Transverse colon (tissue), 4 donors: ENCODE results near the gene RANBP3L. TPM values are rescaled to one million over a fixed set of nuclear protein-coding genes. Genes with fewer than 3 reads are reported as not detected.

ENCODE experiments used
- DNase-seq: peaks from one replicate; pipeline ENCODE4 v3.0.0-alpha.2; 2019
- H3K27ac ChIP-seq, 4 donors: fragments of 200-600 bp; sonication (generic); 2 replicates each; pipeline ENCODE4 v1.5.1; 2016 to 2018; ENCODE audit warnings: inconsistent platforms in 4 of 4
- H3K27me3 ChIP-seq: fragments of 200-600 bp; sonication (generic); 2 replicates; pipeline ENCODE4 v1.5.1; 2017; ENCODE audit warnings: inconsistent platforms
- H3K36me3 ChIP-seq, 4 donors: fragments of 200-600 bp; sonication (generic); 2 replicates each; pipeline ENCODE4 v1.5.1; 2017 to 2019; ENCODE audit warnings: inconsistent platforms in 4 of 4
- H3K4me1 ChIP-seq, 4 donors: fragments of 200-600 bp; sonication (generic); 2 replicates each; pipeline ENCODE4 v1.5.1; 2017 to 2020; ENCODE audit warnings: inconsistent platforms in 4 of 4
- H3K4me3 ChIP-seq, 4 donors: fragments of 200-600 bp; sonication (generic); 1 replicate in 1 of 4; 2 replicates in 3 of 4; pipeline versions ENCODE4 v1.5.1 to v1.6.1; 2017 to 2019; ENCODE audit warnings: inconsistent platforms in 4 of 4
- H3K9me3 ChIP-seq, 2 donors: fragments of 200-600 bp; sonication (generic); 2 replicates each; pipeline ENCODE4 v1.5.1; 2017 to 2019; ENCODE audit warnings: inconsistent platforms in 2 of 2
- CTCF ChIP-seq, 5 experiments: fragments of 200-600 bp in 3 of 5; fragments of 450-650 bp in 2 of 5; sonication (generic) in 3 of 5; IDR thresholded peaks; 1 replicate in 2 of 5; 2 replicates in 3 of 5; pipeline ENCODE4 v1.5.1; 2016 to 2017; ENCODE audit warnings: antibody characterized with exemption in 5 of 5, inconsistent platforms in 3 of 5, mild to moderate bottlenecking in 2 of 5, moderate library complexity in 1 of 5
- EP300 ChIP-seq: sonication (generic); formaldehyde crosslinking; IDR thresholded peaks from one replicate; pipeline ENCODE4 v1.6.1; 2017; ENCODE audit warnings: antibody characterized with exemption, low read depth
- POLR2A ChIP-seq: fragments of 450-650 bp; IDR thresholded peaks from one replicate; pipeline ENCODE4 v1.6.1; 2016; ENCODE audit warnings: antibody characterized with exemption, mild to moderate bottlenecking, moderate library complexity
- POLR2AphosphoS5 ChIP-seq, 3 donors: sonication (generic); formaldehyde crosslinking; IDR thresholded peaks; one replicate each; pipeline ENCODE4 v1.6.1; 2016; ENCODE audit warnings: antibody characterized with exemption in 3 of 3
- WGBS, 2 donors: methylation state at CpG; one replicate each; pipeline ENCODE4 v1.1.5; 2018; ENCODE audit warnings: low coverage in 1 of 2; 5-methylcytosine and 5-hydroxymethylcytosine counted together
- in situ Hi-C, 4 donors: fragments of 200-750 bp; cut with MboI; loops; one replicate each; pipeline versions ENCODE4 v1.15.0 to v1.15.1; 2017; ENCODE audit warnings: low sequenced_read_pairs in 3 of 4, low pct_ligation_motif_present in 1 of 4, low pct_unique_long_range_greater_than_20kb in 1 of 4
- intact Hi-C: fragments of 100-400 bp; cut with DNase I; formaldehyde crosslinking; loops from one replicate; pipeline ENCODE4 v1.15.1; 2023; ENCODE audit warnings: low total_unique reads
- total RNA-seq, 4 donors: library from RNA; depleted of rRNA; stranded (reverse); fragments of >200 nt; gene quantifications; one replicate each; pipeline ENCODE4 v1.1.0, GENCODE V29; 2016

RANBP3L gene
- total RNA-seq, 4 donors from 2014 or later: 0.60 to 1.2 (median 0.96) TPM

- no peaks in the 10 kb centered on the region for H3K27me3 ChIP-seq
- 24 to 44% methylated on average over 1 to 4 of the region's 4 CpGs for WGBS, 2 donors
- TF ChIP-seq POLR2A: no peak
- no peak for TF ChIP-seq EP300
- TF ChIP-seq CTCF (IDR thresholded peaks at IDR 0.05): peak; percentile 49 to 65 (median 58)
- no peak for TF ChIP-seq POLR2AphosphoS5 (IDR thresholded peaks at IDR 0.05)
- H3K27ac ChIP-seq: no peak overlapping the region
- H3K4me1 ChIP-seq: peaks cover 5 to 24% (median 17%) of the 10 kb centered on the region in 4 donors
- no peaks in the 10 kb centered on the region for H3K9me3 ChIP-seq
- no peak overlapping the region for H3K4me3 ChIP-seq
- in situ Hi-C loops (no loop called here), intact Hi-C loops (loop anchor here (2.0 kb wide), 1 partner anchor 65 kb away; the partner anchor contains the start of gene NADK2)
- DNase-seq: peak; percentile 39
- no peaks in the 10 kb centered on the region for H3K36me3 ChIP-seq
Observed at GRCh38 chr5:36305571-36306326, 4.0 kb upstream of the RANBP3L start.

GRCh38 chr5:36304095-36304805 lies 2.5 kb upstream of the RANBP3L start:
- no peaks in the 10 kb centered on the region for H3K27me3 ChIP-seq
- WGBS, 2 donors: 61 to 70% methylated on average over 5 to 7 of the region's 7 CpGs
- H3K4me1 ChIP-seq: peaks cover 5 to 28% (median 17%) of the 10 kb centered on the region in 4 donors
- no peaks in the 10 kb centered on the region for H3K36me3 ChIP-seq
- H3K9me3 ChIP-seq: no peaks in the 10 kb centered on the region
- in situ Hi-C loops (no loop called here), intact Hi-C loops (loop anchor here (2.0 kb wide), 1 partner anchor 63 kb away; the partner anchor contains the start of gene NADK2)
- no peak overlapping the region for H3K27ac ChIP-seq
- no peak for DNase-seq
- no peak for TF ChIP-seq CTCF (IDR thresholded peaks at IDR 0.05)
- TF ChIP-seq POLR2A: no peak
- TF ChIP-seq POLR2AphosphoS5 (IDR thresholded peaks at IDR 0.05): no peak
- TF ChIP-seq EP300: no peak
- H3K4me3 ChIP-seq: no peak overlapping the region

- Histone ChIP-seq H3K9me3 (no peaks in the 10 kb centered on the region), H3K36me3 (no peaks in the 10 kb centered on the region), H3K27me3 (no peaks in the 10 kb centered on the region), H3K4me1 (peaks cover 5 to 28% (median 17%) of the 10 kb centered on the region in 4 donors), H3K4me3 (no peak overlapping the region), H3K27ac (peak overlapping the region; percentile 53 to 76 (median 72))
- WGBS, 2 donors: 53% methylated on average over 4 of the region's 4 CpGs; no CpG with 5 or more reads in 1 of the 2 donors
- intact Hi-C loops: loop anchor here (1.0 kb wide), 1 partner anchor 32 kb away; no protein-coding TSS in a partner anchor
- TF ChIP-seq EP300 (no peak), POLR2AphosphoS5 (IDR thresholded peaks at IDR 0.05) (no peak), CTCF (IDR thresholded peaks at IDR 0.05) (no peak), POLR2A (no peak)
- DNase-seq: no peak
- in situ Hi-C loops: no loop called here
Observed at GRCh38 chr5:36300927-36301540, 668 bp downstream of the RANBP3L start.
